ENCODE measurements around the gene ZMYND11.
"Not testable (repeated sequence)": the region's sequence is repeated elsewhere in the genome, so short reads cannot be mapped to it uniquely, and the experiment has no call there.

The ZMYND11 gene

GRCh38 chr10:241451-241850 is 106.2 kb downstream of the ZMYND11 start:
- H3K9me3 Mint-ChIP-seq: no peaks in the 10 kb centered on the region
- H3K4me1 Mint-ChIP-seq: no peaks in the 10 kb centered on the region
- H3K27me3 Mint-ChIP-seq: no peaks in the 10 kb centered on the region
- H3K4me3 Mint-ChIP-seq: no peak overlapping the region
- H3K36me3 Mint-ChIP-seq: peaks cover 6% of the 10 kb centered on the region
- H3K27ac Mint-ChIP-seq: no peak overlapping the region

- no peak overlapping the region for H3K27ac Mint-ChIP-seq
- no peak overlapping the region for H3K4me3 Mint-ChIP-seq
- H3K36me3 Mint-ChIP-seq: peaks cover 6% of the 10 kb centered on the region
- H3K9me3 Mint-ChIP-seq: no peaks in the 10 kb centered on the region
- H3K4me1 Mint-ChIP-seq: no peaks in the 10 kb centered on the region
- no peaks in the 10 kb centered on the region for H3K27me3 Mint-ChIP-seq
Observed at GRCh38 chr10:241966-242643, 106.8 kb downstream of the ZMYND11 start.

- peaks cover 15% of the 10 kb centered on the region for H3K36me3 Mint-ChIP-seq
- H3K4me3 Mint-ChIP-seq: no peak overlapping the region
- H3K4me1 Mint-ChIP-seq: no peaks in the 10 kb centered on the region
- H3K9me3 Mint-ChIP-seq: no peaks in the 10 kb centered on the region
- no peak overlapping the region for H3K27ac Mint-ChIP-seq
- H3K27me3 Mint-ChIP-seq: no peaks in the 10 kb centered on the region
Observed at GRCh38 chr10:244227-244626, 109.0 kb downstream of the ZMYND11 start.

- peaks cover 22% of the 10 kb centered on the region for H3K36me3 Mint-ChIP-seq
- no peaks in the 10 kb centered on the region for H3K9me3 Mint-ChIP-seq
- H3K27me3 Mint-ChIP-seq: no peaks in the 10 kb centered on the region
- no peak overlapping the region for H3K27ac Mint-ChIP-seq
- no peak overlapping the region for H3K4me3 Mint-ChIP-seq
- no peaks in the 10 kb centered on the region for H3K4me1 Mint-ChIP-seq
Observed at GRCh38 chr10:246431-246830, 111.2 kb downstream of the ZMYND11 start.

DNA sequence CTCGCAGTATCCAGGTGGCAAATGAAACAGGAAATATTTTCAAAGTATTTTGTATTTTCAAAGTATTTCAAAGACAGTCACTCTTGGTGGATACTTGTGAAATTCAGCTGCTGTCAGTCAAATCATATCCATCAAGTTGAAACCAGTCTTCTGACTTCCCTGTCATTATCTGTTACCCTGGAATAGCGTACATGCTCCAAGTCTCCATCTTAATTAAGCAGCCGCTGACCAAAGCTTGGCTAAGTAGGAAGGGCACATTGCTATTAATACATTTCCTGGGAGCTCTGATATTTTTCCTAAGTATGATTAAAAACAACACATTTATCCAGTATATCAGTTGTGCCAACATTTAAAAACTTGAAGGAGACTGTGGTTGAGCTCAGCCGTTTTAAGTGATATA is 112.2 kb downstream of the ZMYND11 start:
- Mint-ChIP-seq H3K9me3 (no peaks in the 10 kb centered on the region), H3K27ac (no peak overlapping the region), H3K27me3 (no peaks in the 10 kb centered on the region), H3K4me1 (no peaks in the 10 kb centered on the region), H3K4me3 (no peak overlapping the region), H3K36me3 (peaks cover 24% of the 10 kb centered on the region)

- H3K4me3 Mint-ChIP-seq: no peak overlapping the region
- H3K4me1 Mint-ChIP-seq: no peaks in the 10 kb centered on the region
- H3K27me3 Mint-ChIP-seq: no peaks in the 10 kb centered on the region
- H3K9me3 Mint-ChIP-seq: no peaks in the 10 kb centered on the region
- H3K27ac Mint-ChIP-seq: no peak overlapping the region
- H3K36me3 Mint-ChIP-seq: peaks cover 25% of the 10 kb centered on the region
Observed at GRCh38 chr10:248307-248706, 113.1 kb downstream of the ZMYND11 start.

DNA sequence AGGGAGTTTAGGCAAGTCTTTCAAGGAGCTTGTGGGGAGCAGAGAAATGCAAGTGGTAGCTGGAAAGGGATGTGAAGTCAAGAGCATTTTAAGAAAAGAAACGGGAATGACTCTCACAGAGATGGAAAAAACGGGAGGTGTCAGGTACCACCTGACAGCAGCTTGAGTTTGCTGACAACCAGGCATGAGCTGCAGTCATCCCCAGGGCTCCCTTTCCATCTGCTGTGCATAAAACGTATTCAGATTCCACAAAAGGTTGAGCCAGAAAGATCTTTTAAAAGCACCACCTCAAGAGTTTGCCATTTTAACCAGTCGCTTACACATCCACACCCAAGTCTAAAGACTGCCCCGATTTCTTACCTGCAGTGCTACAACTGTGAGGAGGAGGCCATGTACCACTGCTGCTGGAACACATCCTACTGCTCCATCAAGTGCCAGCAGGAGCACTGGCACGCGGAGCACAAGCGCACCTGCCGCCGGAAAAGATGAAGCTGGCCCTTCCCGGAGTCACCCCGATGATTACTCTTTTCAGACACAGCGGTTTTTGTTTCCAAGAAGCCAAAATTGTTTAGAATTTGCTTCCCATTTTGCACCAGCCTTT is 116.8 kb downstream of the ZMYND11 start:
- H3K4me1 Mint-ChIP-seq: no peaks in the 10 kb centered on the region
- H3K27ac Mint-ChIP-seq: no peak overlapping the region
- H3K36me3 Mint-ChIP-seq: peaks cover 24% of the 10 kb centered on the region
- H3K4me3 Mint-ChIP-seq: no peak overlapping the region
- H3K27me3 Mint-ChIP-seq: no peaks in the 10 kb centered on the region
- H3K9me3 Mint-ChIP-seq: no peaks in the 10 kb centered on the region

DNA sequence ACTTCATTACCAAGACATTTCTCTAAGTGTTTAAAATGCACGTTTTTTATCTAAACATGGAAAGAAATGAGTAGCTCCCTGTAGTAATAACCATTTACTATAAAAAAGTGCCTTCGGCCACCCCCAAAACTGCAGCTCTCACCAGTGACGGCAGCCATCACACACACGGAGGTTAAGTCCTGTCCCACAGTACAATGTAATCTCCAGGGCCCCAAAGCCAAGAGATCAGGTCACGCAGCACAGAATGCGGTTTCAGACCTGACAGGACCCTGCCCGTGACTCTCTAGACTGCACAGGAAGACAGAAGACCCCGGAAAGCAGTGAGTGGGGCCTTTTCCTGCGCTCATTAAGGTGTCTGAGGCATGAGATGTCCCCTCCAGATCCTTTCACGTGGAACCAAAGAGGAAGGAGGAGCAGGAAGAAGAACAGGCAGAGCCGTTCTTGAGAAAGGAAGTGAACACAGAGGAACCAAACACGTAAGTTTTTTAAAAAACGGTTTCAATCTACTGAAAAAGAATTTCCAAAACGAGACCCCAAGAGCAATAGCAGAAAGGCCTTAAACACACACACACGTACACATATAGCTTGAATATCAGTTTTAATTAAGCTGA is 125.7 kb downstream of the ZMYND11 start:
- no peaks in the 10 kb centered on the region for H3K4me1 Mint-ChIP-seq
- peaks cover 2% of the 10 kb centered on the region for H3K36me3 Mint-ChIP-seq
- no peak overlapping the region for H3K4me3 Mint-ChIP-seq
- no peak overlapping the region for H3K27ac Mint-ChIP-seq
- no peaks in the 10 kb centered on the region for H3K9me3 Mint-ChIP-seq
- H3K27me3 Mint-ChIP-seq: peaks cover 1% of the 10 kb centered on the region

DNA sequence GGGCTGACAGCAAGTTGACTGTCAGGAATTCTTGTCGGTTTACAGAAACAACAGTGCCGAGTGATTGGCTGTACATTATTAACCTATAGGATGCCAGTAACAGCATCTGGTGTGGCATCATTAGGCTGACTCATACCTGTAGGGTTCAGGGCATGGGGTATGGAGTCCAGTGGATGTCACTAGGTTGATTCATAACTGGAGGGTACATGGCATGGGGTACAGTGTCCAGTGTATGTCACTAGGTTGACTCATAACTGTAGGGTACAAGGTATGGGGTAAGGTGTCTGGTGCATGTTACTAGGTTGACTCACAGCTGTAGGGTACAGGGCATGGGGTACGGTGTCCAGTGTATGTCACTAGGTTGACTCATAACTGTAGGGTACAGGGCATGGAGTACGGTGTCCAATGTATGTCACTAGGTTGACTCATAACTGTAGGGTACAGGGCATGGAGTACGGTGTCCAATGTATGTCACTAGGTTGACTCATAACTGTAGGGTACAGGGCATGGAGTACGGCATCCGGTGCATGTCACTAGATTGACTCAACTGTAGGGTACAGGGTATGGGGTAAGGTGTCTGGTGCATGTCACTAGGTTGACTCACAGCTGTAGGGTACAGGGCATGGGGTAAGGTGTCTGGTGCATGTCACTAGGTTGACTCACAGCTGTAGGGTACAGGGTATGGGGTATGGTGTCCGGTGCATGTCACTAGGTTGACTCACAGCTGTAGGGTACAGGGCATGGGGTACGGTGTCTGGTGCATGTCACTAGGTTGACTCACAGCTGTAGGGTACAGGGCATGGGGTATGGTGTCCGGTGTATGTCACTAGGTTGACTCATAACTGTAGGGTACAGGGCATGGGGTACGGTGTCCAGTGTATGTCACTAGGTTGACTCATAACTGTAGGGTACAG is 129.2 kb downstream of the ZMYND11 start:
- not testable (repeated sequence) for H3K9me3 Mint-ChIP-seq, H3K4me1 Mint-ChIP-seq, H3K36me3 Mint-ChIP-seq, H3K27me3 Mint-ChIP-seq, H3K4me3 Mint-ChIP-seq, H3K27ac Mint-ChIP-seq

DNA sequence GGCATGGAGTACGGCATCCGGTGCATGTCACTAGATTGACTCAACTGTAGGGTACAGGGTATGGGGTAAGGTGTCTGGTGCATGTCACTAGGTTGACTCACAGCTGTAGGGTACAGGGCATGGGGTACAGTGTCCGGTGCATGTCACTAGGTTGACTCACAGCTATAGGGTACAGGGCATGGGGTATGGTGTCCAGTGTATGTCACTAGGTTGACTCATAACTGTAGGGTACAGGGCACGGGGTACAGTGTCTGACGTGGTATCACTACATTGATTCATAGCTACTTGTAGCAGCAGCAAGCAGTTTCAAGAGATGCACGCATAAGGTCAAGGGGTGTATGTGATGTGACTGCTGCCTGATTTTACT is 129.8 kb downstream of the ZMYND11 start:
- not testable (repeated sequence) for H3K36me3 Mint-ChIP-seq, H3K4me1 Mint-ChIP-seq, H3K27ac Mint-ChIP-seq, H3K4me3 Mint-ChIP-seq, H3K9me3 Mint-ChIP-seq, H3K27me3 Mint-ChIP-seq

DNA sequence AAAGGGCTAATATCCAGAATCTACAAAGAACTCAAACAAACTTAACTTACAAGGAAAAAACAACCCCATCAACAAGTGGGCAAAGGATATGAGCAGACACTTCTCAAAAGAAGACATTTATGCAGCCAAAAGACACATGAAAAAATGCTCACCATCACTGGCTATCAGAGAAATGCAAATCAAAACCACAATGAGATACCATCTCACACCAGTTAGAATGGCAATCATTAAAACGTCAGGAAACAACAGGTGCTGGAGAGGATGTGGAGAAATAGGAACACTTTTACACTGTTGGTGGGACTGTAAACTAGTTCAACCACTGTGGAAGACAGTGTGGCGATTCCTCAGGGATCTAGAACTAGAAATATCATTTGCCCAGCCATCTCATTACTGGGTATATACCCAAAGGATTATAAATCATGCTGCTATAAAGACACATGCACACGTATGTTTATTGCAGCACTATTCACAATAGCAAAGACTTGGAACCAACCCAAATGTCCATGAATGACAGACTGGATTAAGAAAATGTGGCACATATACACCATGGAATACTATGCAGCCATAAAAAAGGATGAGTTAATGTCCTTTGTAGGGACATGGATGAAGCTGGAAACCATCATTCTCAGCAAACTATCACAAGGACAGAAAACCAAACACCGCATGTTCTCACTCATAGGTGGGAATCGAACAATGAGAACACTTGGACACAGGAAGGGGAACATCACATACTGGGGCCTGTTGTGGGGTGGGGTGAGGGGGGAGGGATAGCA is 130.7 kb downstream of the ZMYND11 start:
- not testable (repeated sequence) for H3K27me3 Mint-ChIP-seq, H3K9me3 Mint-ChIP-seq, H3K27ac Mint-ChIP-seq, H3K4me3 Mint-ChIP-seq, H3K4me1 Mint-ChIP-seq, H3K36me3 Mint-ChIP-seq

DNA sequence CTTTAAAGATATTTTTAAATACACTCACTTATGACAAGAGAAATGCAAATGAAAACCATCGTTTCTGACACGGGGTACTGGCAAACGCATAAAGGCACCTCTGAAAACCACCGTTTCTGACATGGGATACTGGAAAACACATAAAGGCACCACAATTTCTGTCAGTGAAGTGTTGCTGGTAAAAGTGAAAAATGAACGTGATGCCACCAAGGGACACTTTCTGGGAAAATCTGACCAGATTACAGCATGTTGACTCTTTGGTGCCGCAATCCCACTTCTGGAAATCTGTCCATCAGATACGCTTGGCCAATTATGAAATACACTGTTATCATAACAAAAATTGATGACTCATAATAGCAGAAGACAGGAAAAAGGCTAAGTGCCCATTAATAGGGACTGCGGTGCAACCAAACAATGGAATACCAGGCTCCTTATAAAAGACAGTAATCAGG is 131.7 kb downstream of the ZMYND11 start:
- H3K27ac Mint-ChIP-seq: no peak overlapping the region
- H3K4me3 Mint-ChIP-seq: no peak overlapping the region
- no peaks in the 10 kb centered on the region for H3K4me1 Mint-ChIP-seq
- H3K36me3 Mint-ChIP-seq: no peaks in the 10 kb centered on the region
- H3K27me3 Mint-ChIP-seq: peaks cover 1% of the 10 kb centered on the region
- no peaks in the 10 kb centered on the region for H3K9me3 Mint-ChIP-seq

GRCh38 chr10:267705-268104 is 132.4 kb downstream of the ZMYND11 start:
- Mint-ChIP-seq H3K36me3 (no peaks in the 10 kb centered on the region), H3K4me1 (no peaks in the 10 kb centered on the region), H3K27me3 (peaks cover 1% of the 10 kb centered on the region), H3K9me3 (no peaks in the 10 kb centered on the region), H3K27ac (no peak overlapping the region), H3K4me3 (no peak overlapping the region)

DNA sequence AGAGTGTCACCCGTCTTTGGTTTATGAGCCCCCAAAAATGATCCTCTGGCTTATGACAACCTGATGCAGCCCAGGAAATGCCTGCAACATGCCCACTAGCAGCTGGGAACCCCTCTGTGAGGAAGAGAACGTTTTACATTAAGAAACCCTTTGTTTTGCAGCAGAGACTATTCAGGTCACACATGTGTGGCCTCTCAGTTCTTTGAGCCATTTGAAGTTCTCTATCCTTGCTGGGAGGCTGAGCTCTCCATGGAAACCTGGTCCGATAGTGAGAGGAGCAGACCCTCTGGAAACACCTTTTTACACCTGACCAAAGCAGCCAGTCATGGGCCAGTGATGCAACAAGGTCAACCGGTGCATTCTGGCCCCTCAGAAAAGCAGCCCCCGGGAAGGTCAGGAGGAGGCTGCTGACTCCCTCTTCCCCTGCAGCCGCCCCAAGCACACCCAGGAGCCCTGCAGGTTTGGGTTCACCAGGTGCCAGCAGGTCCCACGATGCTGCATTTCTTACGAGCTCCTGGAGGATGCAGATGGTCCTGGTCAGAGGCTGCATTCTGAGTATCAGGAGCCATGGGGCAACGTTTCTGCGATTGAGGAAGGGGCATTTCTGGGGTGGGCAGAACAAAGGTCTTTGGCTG is 134.3 kb downstream of the ZMYND11 start:
- H3K4me3 Mint-ChIP-seq: no peak overlapping the region
- no peak overlapping the region for H3K27ac Mint-ChIP-seq
- peaks cover 1% of the 10 kb centered on the region for H3K27me3 Mint-ChIP-seq
- H3K4me1 Mint-ChIP-seq: no peaks in the 10 kb centered on the region
- H3K9me3 Mint-ChIP-seq: no peaks in the 10 kb centered on the region
- H3K36me3 Mint-ChIP-seq: no peaks in the 10 kb centered on the region

GRCh38 chr10:271201-271600 is 135.9 kb downstream of the ZMYND11 start:
- Mint-ChIP-seq H3K4me3 (no peak overlapping the region), H3K36me3 (no peaks in the 10 kb centered on the region), H3K27ac (no peak overlapping the region), H3K4me1 (no peaks in the 10 kb centered on the region), H3K27me3 (no peaks in the 10 kb centered on the region), H3K9me3 (no peaks in the 10 kb centered on the region)

Measured in activated naive CD4-positive, alpha-beta T cell treated with anti-CD3 and anti-CD28 coated beads, Interleukin-2, amount 50 U/mL, for 24 hours (primary cell).